ENCODE results near the gene XRCC5. TPM values are rescaled to one million over a fixed set of nuclear protein-coding genes. Genes with fewer than 3 reads are reported as not detected.

The XRCC5 gene
- total RNA-seq, 1 experiment from 2014 or later: 424 TPM

DNA sequence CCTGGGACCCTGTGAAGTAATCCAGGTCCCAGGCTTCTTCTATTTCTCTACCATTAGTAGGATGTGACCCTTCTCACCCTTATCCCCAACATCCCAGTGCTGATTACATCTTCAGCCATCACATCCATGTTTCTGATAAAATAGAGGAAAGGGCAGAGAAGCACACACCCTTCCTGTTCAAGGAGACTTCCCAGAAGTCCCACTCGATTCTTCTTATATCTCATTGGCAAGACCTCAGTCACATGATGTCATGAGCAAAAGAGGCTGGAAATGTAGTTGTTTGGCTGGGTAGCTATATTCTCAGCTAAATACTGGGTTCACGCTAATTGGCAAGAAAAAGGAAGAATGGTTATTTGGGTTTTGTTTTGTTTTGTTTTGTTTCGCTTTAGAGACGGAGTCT is 8.0 kb upstream of the XRCC5 start:
- no peak overlapping the region for H2AFZ ChIP-seq (ENCODE audit: low read depth, low read length, poor library complexity, severe bottlenecking)
- H3K4me1 ChIP-seq (ENCODE audit: control insufficient read depth in 1 of 2, insufficient read depth in 2 of 2, low read length in 2 of 2): no peaks in the 10 kb centered on the region
- H3K9me2 ChIP-seq (ENCODE audit: insufficient read depth): no peaks in the 10 kb centered on the region
- H3K4me3 ChIP-seq (replicated peaks in 1 of 2; ENCODE audit: low read depth in 1 of 2, low read length in 2 of 2): no peak overlapping the region
- H3K27ac ChIP-seq (ENCODE audit: low read depth, low read length): no peak overlapping the region
- no peak overlapping the region for H3K9ac ChIP-seq (ENCODE audit: low read length)
- no TSS peak for BruUV-seq (replicated peaks)
- no peaks in the 10 kb centered on the region for H3K9me3 ChIP-seq (ENCODE audit: control insufficient read depth in 1 of 2, insufficient read depth in 1 of 2, low read depth in 1 of 2, low read length in 2 of 2)
- TF ChIP-seq, protein P1, sequence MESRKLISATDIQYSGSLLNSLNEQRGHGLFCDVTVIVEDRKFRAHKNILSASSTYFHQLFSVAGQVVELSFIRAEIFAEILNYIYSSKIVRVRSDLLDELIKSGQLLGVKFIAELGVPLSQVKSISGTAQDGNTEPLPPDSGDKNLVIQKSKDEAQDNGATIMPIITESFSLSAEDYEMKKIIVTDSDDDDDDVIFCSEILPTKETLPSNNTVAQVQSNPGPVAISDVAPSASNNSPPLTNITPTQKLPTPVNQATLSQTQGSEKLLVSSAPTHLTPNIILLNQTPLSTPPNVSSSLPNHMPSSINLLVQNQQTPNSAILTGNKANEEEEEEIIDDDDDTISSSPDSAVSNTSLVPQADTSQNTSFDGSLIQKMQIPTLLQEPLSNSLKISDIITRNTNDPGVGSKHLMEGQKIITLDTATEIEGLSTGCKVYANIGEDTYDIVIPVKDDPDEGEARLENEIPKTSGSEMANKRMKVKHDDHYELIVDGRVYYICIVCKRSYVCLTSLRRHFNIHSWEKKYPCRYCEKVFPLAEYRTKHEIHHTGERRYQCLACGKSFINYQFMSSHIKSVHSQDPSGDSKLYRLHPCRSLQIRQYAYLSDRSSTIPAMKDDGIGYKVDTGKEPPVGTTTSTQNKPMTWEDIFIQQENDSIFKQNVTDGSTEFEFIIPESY (IDR thresholded peaks at IDR 0.05; ENCODE audit: extremely low read depth, insufficient replicate concordance, low read length): no peak
- TF ChIP-seq EGR1 (IDR thresholded peaks at IDR 0.05; ENCODE audit: low read depth): no peak
- no peak for TF ChIP-seq JUND (IDR thresholded peaks at IDR 0.05)
- TF ChIP-seq POLR2AphosphoS5 (IDR thresholded peaks at IDR 0.05; ENCODE audit: low read depth, low read length): no peak
- TF ChIP-seq, protein P2, sequence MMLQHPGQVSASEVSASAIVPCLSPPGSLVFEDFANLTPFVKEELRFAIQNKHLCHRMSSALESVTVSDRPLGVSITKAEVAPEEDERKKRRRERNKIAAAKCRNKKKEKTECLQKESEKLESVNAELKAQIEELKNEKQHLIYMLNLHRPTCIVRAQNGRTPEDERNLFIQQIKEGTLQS (IDR thresholded peaks at IDR 0.05): no peak
- TF ChIP-seq ELF1 (IDR thresholded peaks at IDR 0.05; ENCODE audit: borderline replicate concordance, low read depth): no peak
- no peak for TF ChIP-seq SRF (IDR thresholded peaks at IDR 0.05; ENCODE audit: low read depth)
- no peak for TF ChIP-seq SP1 (IDR thresholded peaks at IDR 0.05; ENCODE audit: low read depth)
- TF ChIP-seq RAD21 (IDR thresholded peaks at IDR 0.05; ENCODE audit: low read depth): no peak
- no peak for TF ChIP-seq ZFX (IDR thresholded peaks at IDR 0.05)
- TF ChIP-seq, protein P3, sequence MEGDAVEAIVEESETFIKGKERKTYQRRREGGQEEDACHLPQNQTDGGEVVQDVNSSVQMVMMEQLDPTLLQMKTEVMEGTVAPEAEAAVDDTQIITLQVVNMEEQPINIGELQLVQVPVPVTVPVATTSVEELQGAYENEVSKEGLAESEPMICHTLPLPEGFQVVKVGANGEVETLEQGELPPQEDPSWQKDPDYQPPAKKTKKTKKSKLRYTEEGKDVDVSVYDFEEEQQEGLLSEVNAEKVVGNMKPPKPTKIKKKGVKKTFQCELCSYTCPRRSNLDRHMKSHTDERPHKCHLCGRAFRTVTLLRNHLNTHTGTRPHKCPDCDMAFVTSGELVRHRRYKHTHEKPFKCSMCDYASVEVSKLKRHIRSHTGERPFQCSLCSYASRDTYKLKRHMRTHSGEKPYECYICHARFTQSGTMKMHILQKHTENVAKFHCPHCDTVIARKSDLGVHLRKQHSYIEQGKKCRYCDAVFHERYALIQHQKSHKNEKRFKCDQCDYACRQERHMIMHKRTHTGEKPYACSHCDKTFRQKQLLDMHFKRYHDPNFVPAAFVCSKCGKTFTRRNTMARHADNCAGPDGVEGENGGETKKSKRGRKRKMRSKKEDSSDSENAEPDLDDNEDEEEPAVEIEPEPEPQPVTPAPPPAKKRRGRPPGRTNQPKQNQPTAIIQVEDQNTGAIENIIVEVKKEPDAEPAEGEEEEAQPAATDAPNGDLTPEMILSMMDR (IDR thresholded peaks at IDR 0.05 in 2 of 3, conservative IDR thresholded peaks at IDR 0.05 in 1 of 3; ENCODE audit: borderline replicate concordance in 1 of 3, insufficient read depth in 1 of 3, low read depth in 2 of 3, low read length in 2 of 3): no peak
- TF ChIP-seq FOSL1 (IDR thresholded peaks at IDR 0.05; ENCODE audit: low read depth): no peak
- no peak for TF ChIP-seq TCF7L2 (IDR thresholded peaks at IDR 0.05; ENCODE audit: borderline replicate concordance, extremely low read depth, insufficient read depth, insufficient read length)
- TF ChIP-seq, protein P4, sequence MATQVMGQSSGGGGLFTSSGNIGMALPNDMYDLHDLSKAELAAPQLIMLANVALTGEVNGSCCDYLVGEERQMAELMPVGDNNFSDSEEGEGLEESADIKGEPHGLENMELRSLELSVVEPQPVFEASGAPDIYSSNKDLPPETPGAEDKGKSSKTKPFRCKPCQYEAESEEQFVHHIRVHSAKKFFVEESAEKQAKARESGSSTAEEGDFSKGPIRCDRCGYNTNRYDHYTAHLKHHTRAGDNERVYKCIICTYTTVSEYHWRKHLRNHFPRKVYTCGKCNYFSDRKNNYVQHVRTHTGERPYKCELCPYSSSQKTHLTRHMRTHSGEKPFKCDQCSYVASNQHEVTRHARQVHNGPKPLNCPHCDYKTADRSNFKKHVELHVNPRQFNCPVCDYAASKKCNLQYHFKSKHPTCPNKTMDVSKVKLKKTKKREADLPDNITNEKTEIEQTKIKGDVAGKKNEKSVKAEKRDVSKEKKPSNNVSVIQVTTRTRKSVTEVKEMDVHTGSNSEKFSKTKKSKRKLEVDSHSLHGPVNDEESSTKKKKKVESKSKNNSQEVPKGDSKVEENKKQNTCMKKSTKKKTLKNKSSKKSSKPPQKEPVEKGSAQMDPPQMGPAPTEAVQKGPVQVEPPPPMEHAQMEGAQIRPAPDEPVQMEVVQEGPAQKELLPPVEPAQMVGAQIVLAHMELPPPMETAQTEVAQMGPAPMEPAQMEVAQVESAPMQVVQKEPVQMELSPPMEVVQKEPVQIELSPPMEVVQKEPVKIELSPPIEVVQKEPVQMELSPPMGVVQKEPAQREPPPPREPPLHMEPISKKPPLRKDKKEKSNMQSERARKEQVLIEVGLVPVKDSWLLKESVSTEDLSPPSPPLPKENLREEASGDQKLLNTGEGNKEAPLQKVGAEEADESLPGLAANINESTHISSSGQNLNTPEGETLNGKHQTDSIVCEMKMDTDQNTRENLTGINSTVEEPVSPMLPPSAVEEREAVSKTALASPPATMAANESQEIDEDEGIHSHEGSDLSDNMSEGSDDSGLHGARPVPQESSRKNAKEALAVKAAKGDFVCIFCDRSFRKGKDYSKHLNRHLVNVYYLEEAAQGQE (IDR thresholded peaks at IDR 0.05; ENCODE audit: low read depth): no peak
- no peak for TF ChIP-seq YY1 (IDR thresholded peaks at IDR 0.05; ENCODE audit: extremely low read depth, insufficient replicate concordance, low read depth, low read length)
- ChIA-PET CTCF (no interaction called here), POLR2A (no interaction called here), RAD21 (ENCODE audit: low non-redundant PET in 1 of 2, low total read pairs in 2 of 2, uncharacterized antibody in 2 of 2, unreplicated experiment in 2 of 2) (no interaction called here)
- intact Hi-C loops (cut with micrococcal nuclease): no loop called here
- DNase-seq (ENCODE audit: low read depth, low spot score) (no peak), ATAC-seq (no peak)
- H3K79me2 ChIP-seq (ENCODE audit: insufficient read depth, low read length): no peaks in the 10 kb centered on the region
- no peaks in the 10 kb centered on the region for H4K20me1 ChIP-seq (ENCODE audit: insufficient read depth)
- H3K4me2 ChIP-seq (ENCODE audit: low read length): no peak overlapping the region
- no peaks in the 10 kb centered on the region for H3K27me3 ChIP-seq (ENCODE audit: insufficient read depth, low read length)
- no peaks in the 10 kb centered on the region for H3K36me3 ChIP-seq (ENCODE audit: control insufficient read depth in 1 of 2, insufficient read depth in 2 of 2, low read length in 2 of 2)

All from HCT116 (cell line).